Measurements from ENCODE around the gene OBI1. TPM values are rescaled to one million over a fixed set of nuclear protein-coding genes. Genes with fewer than 3 reads are reported as not detected.

Gene OBI1
- total and polyA plus RNA-seq, 8 donors, result 1.4 to 17.0 (median 6.6) TPM

GRCh38 chr13:78620936-78621470 lies 38.0 kb downstream of the OBI1 start:
- H3K27ac ChIP-seq, result no peak overlapping the region

GRCh38 chr13:78618411-78618810 lies 40.5 kb downstream of the OBI1 start:
- no peak for TF ChIP-seq POLR2AphosphoS5 (IDR thresholded peaks at IDR 0.05)
- TF ChIP-seq POLR2A (IDR thresholded peaks at IDR 0.05), result no peak
- TF ChIP-seq CTCF (IDR thresholded peaks at IDR 0.05), result no peak
- no peak for TF ChIP-seq EP300 (IDR thresholded peaks at IDR 0.05)
- H3K27me3 ChIP-seq, result no peaks in the 10 kb centered on the region
- no peak for DNase-seq
- H3K36me3 ChIP-seq, result peaks cover 12 to 42% (median 31%) of the 10 kb centered on the region in 4 donors
- WGBS, 5 donors, result 86 to 98% (median 94%) methylated on average over 1 of the region's 1 CpG
- intact Hi-C loops (cut with DNase I; ENCODE audit: low total_unique reads), result no loop called here
- no peaks in the 10 kb centered on the region for H3K9me3 ChIP-seq
- H3K27ac ChIP-seq, result no peak overlapping the region
- no peaks in the 10 kb centered on the region for H3K4me1 ChIP-seq
- H3K4me3 ChIP-seq, result no peak overlapping the region

More at GRCh38 chr13:78620936-78621470, 38.0 kb downstream of the OBI1 start:
- WGBS, 5 donors, result 89 to 97% (median 95%) methylated on average over 2 of the region's 2 CpGs
- Histone ChIP-seq H3K9me3 (no peaks in the 10 kb centered on the region), H3K27me3 (no peaks in the 10 kb centered on the region), H3K4me3 (no peak overlapping the region), H3K4me1 (no peaks in the 10 kb centered on the region), H3K36me3 (peaks cover 15 to 45% (median 35%) of the 10 kb centered on the region in 4 donors)
- TF ChIP-seq POLR2AphosphoS5 (IDR thresholded peaks at IDR 0.05), result no peak
- TF ChIP-seq EP300 (IDR thresholded peaks at IDR 0.05), result no peak
- no peak for TF ChIP-seq CTCF (IDR thresholded peaks at IDR 0.05)
- no peak for TF ChIP-seq POLR2A (IDR thresholded peaks at IDR 0.05)
- no peak for DNase-seq
- intact Hi-C loops (cut with DNase I; ENCODE audit: low total_unique reads), result no loop called here

GRCh38 chr13:78611040-78611439 lies 47.9 kb downstream of the OBI1 start:
- no peak overlapping the region for H3K4me3 ChIP-seq
- peaks cover 28 to 62% (median 47%) of the 10 kb centered on the region in 3 donors for H3K27me3 ChIP-seq
- H3K27ac ChIP-seq, result no peak overlapping the region
- H3K36me3 ChIP-seq, result peaks cover under 1 to 14% (median 12%) of the 10 kb centered on the region in 4 donors
- intact Hi-C loops (cut with DNase I; ENCODE audit: low total_unique reads), result no loop called here
- peaks cover 23 to 35% (median 30%) of the 10 kb centered on the region in 4 donors for H3K4me1 ChIP-seq
- H3K9me3 ChIP-seq, result no peaks in the 10 kb centered on the region
- 61 to 71% (median 66%) methylated on average over 3 of the region's 3 CpGs for WGBS, 5 donors
- TF ChIP-seq POLR2AphosphoS5 (IDR thresholded peaks at IDR 0.05) (no peak), POLR2A (IDR thresholded peaks at IDR 0.05) (no peak), CTCF (IDR thresholded peaks at IDR 0.05) (no peak), EP300 (IDR thresholded peaks at IDR 0.05) (no peak)
- DNase-seq, result no peak

- intact Hi-C loops (cut with DNase I; ENCODE audit: low total_unique reads), result no loop called here
- WGBS, 5 donors, result 34 to 44% (median 41%) methylated on average over 4 of the region's 4 CpGs
- no peaks in the 10 kb centered on the region for H3K9me3 ChIP-seq
- no peak overlapping the region for H3K27ac ChIP-seq
- DNase-seq, result no peak
- TF ChIP-seq EP300 (IDR thresholded peaks at IDR 0.05) (no peak), CTCF (IDR thresholded peaks at IDR 0.05) (no peak), POLR2A (IDR thresholded peaks at IDR 0.05) (no peak), POLR2AphosphoS5 (IDR thresholded peaks at IDR 0.05) (no peak)
- peaks cover 23 to 35% (median 30%) of the 10 kb centered on the region in 4 donors for H3K4me1 ChIP-seq
- H3K36me3 ChIP-seq, result peaks cover 0 to 8% (median 6%) of the 10 kb centered on the region in 4 donors
- H3K27me3 ChIP-seq, result peaks cover 34 to 68% (median 53%) of the 10 kb centered on the region in 3 donors
- no peak overlapping the region for H3K4me3 ChIP-seq
Observed at GRCh38 chr13:78610381-78610883, 48.5 kb downstream of the OBI1 start.
